ENCODE measurements around the gene ZCCHC7. TPM values are rescaled to one million over a fixed set of nuclear protein-coding genes. Genes with fewer than 3 reads are reported as not detected.

The ZCCHC7 gene
- total RNA-seq, 4 donors from 2014 or later: 22.1 to 31.9 (median 25.6) TPM

GRCh38 chr9:37382161-37382981 is 262.0 kb downstream of the ZCCHC7 start:
- Histone ChIP-seq H3K27me3 (no peaks in the 10 kb centered on the region), H3K27ac (no peak overlapping the region), H3K4me1 (no peaks in the 10 kb centered on the region), H3K9me3 (no peaks in the 10 kb centered on the region), H3K4me3 (replicated peaks in 1 of 3) (no peak overlapping the region), H3K36me3 (no peaks in the 10 kb centered on the region)
- no peak for DNase-seq
- TF ChIP-seq, protein P1, sequence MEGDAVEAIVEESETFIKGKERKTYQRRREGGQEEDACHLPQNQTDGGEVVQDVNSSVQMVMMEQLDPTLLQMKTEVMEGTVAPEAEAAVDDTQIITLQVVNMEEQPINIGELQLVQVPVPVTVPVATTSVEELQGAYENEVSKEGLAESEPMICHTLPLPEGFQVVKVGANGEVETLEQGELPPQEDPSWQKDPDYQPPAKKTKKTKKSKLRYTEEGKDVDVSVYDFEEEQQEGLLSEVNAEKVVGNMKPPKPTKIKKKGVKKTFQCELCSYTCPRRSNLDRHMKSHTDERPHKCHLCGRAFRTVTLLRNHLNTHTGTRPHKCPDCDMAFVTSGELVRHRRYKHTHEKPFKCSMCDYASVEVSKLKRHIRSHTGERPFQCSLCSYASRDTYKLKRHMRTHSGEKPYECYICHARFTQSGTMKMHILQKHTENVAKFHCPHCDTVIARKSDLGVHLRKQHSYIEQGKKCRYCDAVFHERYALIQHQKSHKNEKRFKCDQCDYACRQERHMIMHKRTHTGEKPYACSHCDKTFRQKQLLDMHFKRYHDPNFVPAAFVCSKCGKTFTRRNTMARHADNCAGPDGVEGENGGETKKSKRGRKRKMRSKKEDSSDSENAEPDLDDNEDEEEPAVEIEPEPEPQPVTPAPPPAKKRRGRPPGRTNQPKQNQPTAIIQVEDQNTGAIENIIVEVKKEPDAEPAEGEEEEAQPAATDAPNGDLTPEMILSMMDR (IDR thresholded peaks at IDR 0.05): no peak
- no peak for TF ChIP-seq POLR2A (IDR thresholded peaks at IDR 0.05)
- intact Hi-C loops (cut with DNase I): loop anchor here (10.0 kb wide), 1 partner anchor 508 kb away; no protein-coding TSS in a partner anchor
- 76 to 89% methylated on average over 14 of the region's 14 CpGs for WGBS, 2 donors

GRCh38 chr9:37382982-37383357 is 262.6 kb downstream of the ZCCHC7 start:
- Histone ChIP-seq H3K27ac (no peak overlapping the region), H3K4me1 (no peaks in the 10 kb centered on the region), H3K36me3 (no peaks in the 10 kb centered on the region), H3K9me3 (no peaks in the 10 kb centered on the region), H3K4me3 (replicated peaks in 1 of 3) (no peak overlapping the region), H3K27me3 (no peaks in the 10 kb centered on the region)
- TF ChIP-seq POLR2A (IDR thresholded peaks at IDR 0.05): no peak
- TF ChIP-seq, protein P1 (IDR thresholded peaks at IDR 0.05): no peak
- no peak for DNase-seq
- intact Hi-C loops (cut with DNase I): loop anchor here (10.0 kb wide), 1 partner anchor 508 kb away; no protein-coding TSS in a partner anchor
- WGBS, 2 donors: 66 to 75% methylated on average over 5 of the region's 5 CpGs

DNA sequence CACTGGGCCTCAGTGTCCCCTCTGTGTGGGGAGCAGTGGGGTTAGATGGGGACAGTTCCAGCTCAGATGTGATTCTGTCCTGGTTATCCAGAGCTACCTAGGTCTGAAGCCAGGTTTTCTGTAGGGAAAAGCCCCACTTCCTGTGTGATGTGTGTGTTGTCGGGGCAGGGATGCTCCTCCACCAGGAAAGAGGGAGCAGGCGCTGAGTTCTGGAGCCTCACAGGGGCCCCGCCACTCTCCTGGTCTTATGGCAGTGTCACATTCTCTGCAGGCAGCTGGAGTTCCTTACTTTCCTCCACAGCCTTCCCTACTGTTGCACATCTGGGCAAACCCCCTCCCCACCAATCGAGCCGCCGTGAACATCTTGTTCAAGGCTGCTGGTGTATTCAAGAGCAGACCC is 263.0 kb downstream of the ZCCHC7 start:
- Histone ChIP-seq H3K4me3 (replicated peaks in 1 of 3) (no peak overlapping the region), H3K9me3 (no peaks in the 10 kb centered on the region), H3K36me3 (no peaks in the 10 kb centered on the region), H3K27me3 (no peaks in the 10 kb centered on the region), H3K4me1 (no peaks in the 10 kb centered on the region), H3K27ac (no peak overlapping the region)
- no peak for TF ChIP-seq POLR2A (IDR thresholded peaks at IDR 0.05)
- TF ChIP-seq, protein P1 (IDR thresholded peaks at IDR 0.05): no peak
- DNase-seq: no peak
- WGBS, 2 donors: 84 to 91% methylated on average over 6 of the region's 6 CpGs
- intact Hi-C loops (cut with DNase I): loop anchor here (10.0 kb wide), 1 partner anchor 509 kb away; no protein-coding TSS in a partner anchor

- WGBS, 2 donors: 87 to 88% methylated on average over 12 of the region's 12 CpGs
- H3K4me1 ChIP-seq: no peaks in the 10 kb centered on the region
These were observed 263.7 kb downstream of the ZCCHC7 start for GRCh38 chr9:37383876-37384746.

More at GRCh38 chr9:37383876-37384746, 263.7 kb downstream of the ZCCHC7 start:
- no peak overlapping the region for H3K27ac ChIP-seq
- intact Hi-C loops (cut with DNase I): loop anchor here (10.0 kb wide), 1 partner anchor 509 kb away; no protein-coding TSS in a partner anchor
- no peak for DNase-seq
- no peaks in the 10 kb centered on the region for H3K27me3 ChIP-seq
- no peaks in the 10 kb centered on the region for H3K9me3 ChIP-seq
- TF ChIP-seq POLR2A (IDR thresholded peaks at IDR 0.05): no peak
- TF ChIP-seq, protein P1 (IDR thresholded peaks at IDR 0.05): no peak
- H3K36me3 ChIP-seq: no peaks in the 10 kb centered on the region
- H3K4me3 ChIP-seq (replicated peaks in 1 of 3): no peak overlapping the region

All from thyroid gland (tissue), 4 donors.